HG02852 (cell line): ENCODE results near the gene DOK7.
"Not testable (repeated sequence)": the region's sequence is repeated elsewhere in the genome, so short reads cannot be mapped to it uniquely, and the experiment has no call there.

Experiments
- ATAC-seq: cut with Tn5 transposase; IDR thresholded peaks from one replicate; pipeline ENCODE4 v1.9.1; 2021; ENCODE audit warnings: mild to moderate bottlenecking, moderate library complexity; ENCODE audit not compliant: unreplicated experiment

DOK7 gene

DNA sequence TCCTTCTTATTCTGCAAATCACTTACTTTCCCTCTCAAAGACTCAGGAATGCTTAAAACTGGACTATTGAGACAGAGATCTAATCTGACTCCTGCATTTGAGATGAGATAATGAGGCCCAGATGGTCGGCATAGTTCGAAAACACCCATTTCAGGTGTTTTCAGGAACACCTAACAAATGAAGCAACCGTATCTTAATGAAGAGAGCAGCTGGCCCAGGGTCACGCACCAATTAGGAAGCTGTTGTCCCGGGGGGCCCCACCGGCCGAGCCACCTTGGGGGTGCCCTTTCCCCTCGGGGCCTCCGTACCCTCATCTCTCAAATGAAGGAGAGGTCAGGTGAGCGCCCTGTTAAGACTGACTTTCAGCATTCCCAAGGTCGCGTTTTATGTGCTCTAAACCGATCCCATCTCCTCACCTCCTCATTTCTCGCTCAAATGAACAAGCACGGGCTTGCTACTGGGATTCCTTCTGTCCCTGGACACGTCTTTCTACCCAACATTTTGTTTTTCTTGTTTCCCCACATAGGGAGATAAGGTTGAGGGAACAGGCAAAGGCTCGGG is 68.3 kb downstream of the DOK7 start:
- ATAC-seq: no peak

DNA sequence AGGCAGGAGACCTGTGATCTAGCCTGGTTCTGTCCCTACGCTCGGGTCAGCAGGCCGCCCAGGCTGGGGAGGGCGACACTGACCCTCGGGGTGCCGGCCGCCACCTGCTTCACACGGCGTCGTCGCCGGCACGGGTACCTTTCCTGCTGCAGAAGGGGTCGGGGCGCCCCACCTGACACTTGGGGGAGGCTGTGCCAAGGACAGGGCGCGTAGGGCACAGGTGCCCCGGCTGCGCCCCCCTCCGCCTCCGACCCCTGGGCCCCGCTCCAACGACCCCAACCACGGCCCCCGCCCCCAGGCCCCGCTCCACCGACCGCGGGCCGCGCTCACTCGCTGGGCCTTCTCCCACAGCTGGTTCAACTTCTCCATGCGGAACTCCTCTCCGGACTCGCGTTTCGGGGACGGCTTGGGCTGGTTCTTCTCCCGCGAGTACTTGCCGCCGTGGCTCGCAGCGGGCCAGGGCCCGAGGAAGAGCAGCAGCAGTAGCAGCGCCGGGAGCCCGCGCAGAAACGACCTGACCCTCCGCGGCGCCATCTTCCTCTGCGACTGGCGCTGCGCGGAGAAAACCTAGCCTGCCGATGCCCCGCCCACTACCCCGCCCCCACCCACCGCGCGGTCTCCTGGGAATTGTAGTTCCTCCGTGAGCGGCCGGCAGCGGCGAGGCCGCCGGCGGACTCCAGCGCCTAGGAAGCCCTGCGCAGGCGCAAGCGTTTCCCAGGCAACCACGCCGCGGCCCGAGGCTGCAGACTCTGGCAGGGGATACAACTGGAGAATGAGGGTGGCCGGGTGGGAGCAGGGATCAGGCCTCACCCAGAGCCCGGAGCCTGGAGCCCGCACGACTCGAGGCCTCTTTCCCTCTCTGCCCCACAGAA is 69.0 kb downstream of the DOK7 start, which contains the start of gene LRPAP1:
TSS of gene LRPAP1 (minus strand) at position 544 of the 872 bp plus-strand sequence. CDS start at position 534, 10 bp downstream.
- ATAC-seq: peak; percentile 83

- ATAC-seq: peak; percentile 45
Observed at GRCh38 chr4:3532751-3533422, 69.8 kb downstream of the DOK7 start.

DNA sequence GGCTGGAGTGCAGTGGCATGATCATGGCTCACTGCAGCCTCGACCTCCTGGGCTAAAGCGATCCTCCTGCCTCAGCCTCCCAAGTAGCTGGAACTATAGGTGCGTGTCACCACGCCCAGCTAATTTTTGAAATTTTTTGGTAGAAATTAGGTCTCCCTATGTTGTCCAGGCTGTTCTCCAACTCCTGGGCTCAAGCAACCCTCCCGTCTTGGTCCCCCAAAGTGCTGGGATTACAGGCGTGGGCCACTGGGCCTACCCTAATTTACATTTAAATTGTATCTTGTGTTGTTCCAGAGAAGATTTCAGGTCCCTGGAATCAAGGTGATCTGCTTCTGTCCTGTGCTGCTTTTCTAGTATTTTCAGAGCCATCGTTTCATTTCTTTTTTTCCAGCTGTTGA is 70.3 kb downstream of the DOK7 start:
- no peak for ATAC-seq

- not testable (repeated sequence) for ATAC-seq
Observed at GRCh38 chr4:3535812-3536211, 72.7 kb downstream of the DOK7 start.

DNA sequence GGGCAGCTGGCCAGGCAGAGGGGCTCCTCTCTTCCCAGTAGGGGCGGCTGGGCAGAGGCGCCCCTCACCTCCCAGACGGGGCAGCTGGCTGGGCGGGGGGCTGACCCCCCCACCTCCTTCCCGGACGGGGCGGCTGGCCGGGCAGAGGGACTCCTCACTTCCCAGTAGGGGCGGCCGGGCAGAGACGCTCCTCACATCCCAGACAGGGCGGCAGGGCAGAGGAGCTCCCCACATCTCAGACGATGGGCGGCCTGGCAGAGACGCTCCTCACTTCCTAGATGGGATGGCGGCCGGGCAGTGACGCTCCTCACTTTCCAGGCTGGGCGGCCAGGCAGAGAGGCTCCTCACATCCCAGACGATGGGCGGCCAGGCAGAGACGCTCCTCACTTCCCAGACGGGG is 75.8 kb downstream of the DOK7 start:
- ATAC-seq: not testable (repeated sequence)

DNA sequence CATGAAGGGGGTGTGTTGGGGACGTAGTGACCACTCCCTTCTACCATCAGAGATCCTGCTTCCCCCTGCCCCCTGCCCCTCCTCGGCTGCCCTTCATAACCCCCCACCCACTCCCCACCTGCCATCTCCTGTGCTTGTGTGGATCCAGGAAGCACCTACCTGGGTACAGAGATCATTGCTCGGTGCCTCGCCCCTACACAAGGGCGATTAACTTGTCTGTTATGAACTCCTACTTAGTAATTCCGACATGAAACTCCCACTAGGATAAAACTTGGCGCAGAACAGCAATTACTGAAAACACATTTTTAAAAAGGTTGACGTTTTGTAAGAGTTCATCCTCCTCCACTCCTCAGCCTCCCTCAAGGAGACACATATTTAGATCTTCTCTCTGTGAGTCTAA is 80.3 kb downstream of the DOK7 start:
- not testable (repeated sequence) for ATAC-seq
